Measurements from ENCODE around the gene TBC1D22A.
"Not testable (repeated sequence)": the region's sequence is repeated elsewhere in the genome, so short reads cannot be mapped to it uniquely, and the experiment has no call there.

The TBC1D22A gene

DNA sequence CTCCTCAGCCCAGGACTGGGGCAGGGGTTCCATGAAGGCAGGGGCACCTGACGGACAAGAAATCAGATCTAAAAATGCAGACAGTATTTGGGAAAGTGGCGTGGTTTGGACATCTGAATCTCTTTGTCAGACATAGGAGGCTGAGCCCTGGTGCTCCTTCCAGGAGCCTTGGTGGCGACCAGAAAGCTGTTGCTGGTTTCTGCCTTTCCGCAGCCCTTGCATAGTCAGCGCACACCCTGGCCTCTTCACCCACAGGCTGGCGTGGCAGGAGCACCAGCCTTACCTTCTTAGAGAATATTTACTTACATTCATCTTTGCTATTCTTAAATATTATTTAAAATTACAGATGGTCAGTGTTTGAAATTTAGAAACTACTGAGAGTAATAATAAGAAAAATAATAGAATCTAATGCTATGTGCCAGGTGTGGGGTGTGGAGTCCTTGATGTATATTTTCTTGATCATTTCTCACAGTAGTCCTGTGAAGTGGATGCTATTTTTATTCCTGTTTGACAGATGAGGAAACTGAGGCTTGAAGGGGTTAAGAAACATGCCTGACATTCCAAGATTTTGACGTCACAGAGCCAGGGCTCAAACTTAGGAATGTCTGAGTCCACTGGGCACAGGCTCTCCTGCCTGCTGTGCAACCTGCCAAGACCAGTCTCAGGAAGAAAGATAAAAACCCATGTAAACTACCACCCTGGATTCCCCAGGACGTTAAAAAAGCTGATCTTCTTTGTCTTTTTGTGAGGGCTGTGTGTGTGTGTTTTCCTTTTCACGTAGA lies 51.6 kb downstream of the TBC1D22A start:
- DNase-seq, result no peak

DNA sequence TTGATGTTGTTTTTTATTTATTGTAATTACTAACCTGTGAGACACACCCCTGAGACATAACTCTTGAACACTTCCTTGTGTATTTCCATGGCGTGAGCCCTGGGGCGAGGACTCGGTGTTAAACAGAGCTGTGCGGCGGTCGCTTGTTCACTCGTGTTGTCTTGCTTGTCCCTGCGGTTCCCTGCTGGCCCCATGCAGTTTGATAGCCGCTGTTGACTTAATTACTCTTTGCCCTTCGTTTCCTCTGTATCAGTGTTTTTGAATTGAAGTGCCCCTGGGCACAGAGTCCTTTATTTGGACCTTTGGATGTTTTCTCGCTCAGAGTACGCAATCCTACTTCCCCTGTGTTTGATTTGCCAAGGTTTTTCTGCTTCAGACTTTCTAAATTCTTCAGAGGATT lies 52.7 kb downstream of the TBC1D22A start:
- no peak for DNase-seq

GRCh38 chr22:46815559-46815895 lies 53.1 kb downstream of the TBC1D22A start:
- no peak for DNase-seq

- peak; percentile 58 to 85 (median 74) for DNase-seq
Observed at GRCh38 chr22:46815896-46816731, 53.7 kb downstream of the TBC1D22A start.

DNA sequence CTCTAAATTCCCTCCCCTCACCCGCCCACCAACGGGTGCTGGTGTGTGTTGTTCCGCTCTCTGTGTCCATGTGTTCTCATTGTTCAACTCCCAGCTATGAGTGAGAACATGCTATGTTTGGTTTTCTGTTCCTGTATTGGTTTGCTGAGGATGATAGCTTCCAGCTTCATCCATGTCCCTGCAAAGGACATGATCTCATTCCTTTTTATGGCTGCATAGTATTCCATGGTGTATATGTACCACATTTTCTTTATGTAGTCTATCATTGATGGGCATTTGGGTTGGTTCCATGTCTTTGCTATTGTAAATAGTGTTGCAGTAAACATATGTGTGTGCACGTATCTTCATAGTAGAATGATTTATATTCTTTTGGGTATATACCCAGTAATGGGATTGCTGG lies 54.9 kb downstream of the TBC1D22A start:
- DNase-seq, result not testable (repeated sequence)

GRCh38 chr22:46823248-46823647 lies 60.8 kb downstream of the TBC1D22A start:
- no peak for DNase-seq

GRCh38 chr22:46823654-46824053 lies 61.2 kb downstream of the TBC1D22A start:
- DNase-seq, result no peak

- no peak for DNase-seq
Observed at GRCh38 chr22:46824344-46824909, 62.0 kb downstream of the TBC1D22A start.

DNA sequence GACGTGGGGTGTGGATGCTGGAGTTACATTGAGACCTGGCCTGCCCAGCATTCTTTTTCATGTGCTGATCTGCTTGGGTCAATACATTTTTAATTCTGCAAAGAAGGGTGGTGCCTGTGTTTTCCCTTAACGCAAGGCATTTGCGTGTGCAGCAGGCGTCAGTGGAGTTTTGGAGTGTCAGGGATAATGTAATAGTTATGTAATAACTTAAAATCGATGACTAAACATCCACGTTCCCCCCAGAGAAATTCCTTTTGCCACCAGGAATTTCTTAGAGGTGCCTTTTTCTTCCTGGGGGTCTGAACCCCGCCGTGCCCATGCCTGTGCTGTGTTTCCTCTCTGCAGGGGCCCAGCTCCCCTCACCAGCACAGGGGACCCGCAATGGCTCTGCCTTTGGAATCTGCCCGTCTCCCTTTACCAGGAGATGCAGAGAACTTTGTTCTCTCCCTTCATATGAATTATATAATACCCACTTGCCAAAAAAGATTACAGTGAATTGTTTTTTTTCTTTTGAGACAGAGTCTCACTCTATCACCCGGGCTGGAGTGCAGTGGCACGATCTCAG lies 62.6 kb downstream of the TBC1D22A start:
- DNase-seq, result no peak

DNA sequence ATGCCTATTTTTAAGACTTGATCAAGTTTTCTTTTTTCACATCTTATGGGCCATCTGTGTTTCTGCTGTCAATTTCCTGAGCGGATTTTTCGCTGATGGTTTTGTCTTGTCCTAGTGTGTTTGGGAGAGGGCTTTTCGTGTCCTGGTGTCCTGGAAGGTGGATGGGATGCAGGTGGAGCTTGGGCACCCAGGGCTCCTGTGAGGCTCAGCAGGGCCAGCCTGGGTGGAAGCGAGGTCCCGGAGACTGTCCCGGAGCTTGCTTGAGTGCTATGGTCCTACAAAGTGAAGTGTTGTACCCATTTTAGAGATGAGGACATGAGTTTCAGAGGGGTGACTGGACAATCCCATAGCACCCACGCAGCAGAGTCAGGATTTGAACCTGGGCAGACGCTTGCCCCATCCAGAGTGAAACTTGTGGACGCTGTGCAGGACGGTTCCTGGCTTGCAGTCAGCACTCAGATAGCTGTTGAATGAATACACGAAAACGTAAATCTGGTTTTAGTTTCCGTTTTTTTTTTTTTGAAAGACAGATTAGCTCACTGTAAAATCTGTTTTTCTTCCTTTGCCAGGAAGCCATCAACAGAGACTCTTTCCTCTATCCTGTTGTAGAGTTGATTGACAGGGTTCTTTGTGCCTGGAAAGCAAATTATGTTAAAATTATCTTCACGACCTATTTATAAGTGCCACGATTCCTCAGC lies 64.1 kb downstream of the TBC1D22A start:
- DNase-seq, result no peak

GRCh38 chr22:46827136-46827780 lies 64.8 kb downstream of the TBC1D22A start:
- no peak for DNase-seq

DNA sequence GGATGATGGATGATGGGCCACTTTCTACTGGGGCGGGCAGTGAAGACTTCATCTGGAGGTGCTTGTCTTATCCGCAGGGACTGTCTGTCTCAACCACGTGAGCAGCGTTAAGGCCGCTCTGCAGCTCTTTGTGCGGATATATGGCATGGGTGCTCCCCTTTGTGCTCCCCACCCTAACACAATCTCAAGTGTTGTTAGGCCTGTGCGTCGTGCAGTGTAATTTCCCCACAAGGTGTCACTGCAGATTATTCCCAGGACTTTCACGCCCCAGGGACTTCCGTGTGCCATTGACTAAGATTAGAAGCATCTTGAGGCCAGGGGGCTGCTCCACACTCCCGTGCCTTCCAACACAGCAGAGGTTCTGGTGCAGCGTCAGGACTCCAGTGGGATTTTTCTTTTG lies 65.3 kb downstream of the TBC1D22A start:
- peak in 1 of 4 experiments; percentile 9 for DNase-seq

DNA sequence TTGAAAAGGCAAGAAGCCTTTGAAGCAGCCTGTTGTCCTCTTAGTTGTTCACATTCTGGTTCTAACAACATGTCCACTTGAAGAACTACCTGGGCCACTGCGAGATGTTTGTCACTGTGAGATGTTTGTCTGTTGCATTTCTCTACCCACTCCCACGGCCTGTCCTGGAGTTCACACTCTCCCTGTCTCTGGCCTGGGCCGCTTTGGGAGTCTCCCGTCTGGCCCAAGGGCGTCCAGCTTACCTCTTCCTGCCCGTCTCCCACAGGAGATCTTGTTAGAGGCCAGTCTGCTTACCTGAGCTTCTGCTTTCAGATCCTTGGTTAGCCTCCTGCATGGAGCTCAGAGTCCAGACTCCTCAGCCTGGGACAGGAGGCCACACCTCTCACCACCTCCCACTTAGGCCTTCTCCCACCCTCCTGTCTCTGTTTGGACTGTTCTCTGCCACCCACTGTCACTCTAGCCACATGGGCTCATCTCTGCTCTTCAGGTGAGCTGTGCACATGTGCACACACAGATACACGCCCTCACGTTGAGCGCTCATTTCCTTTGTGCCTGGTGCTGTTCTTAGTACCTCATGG lies 66.0 kb downstream of the TBC1D22A start:
- DNase-seq, result no peak

- DNase-seq, result no peak
Observed at GRCh38 chr22:46829117-46829891, 66.9 kb downstream of the TBC1D22A start.

- DNase-seq, result peak; percentile 88 to 94 (median 92)
Observed at GRCh38 chr22:46829941-46830715, 67.7 kb downstream of the TBC1D22A start.

GRCh38 chr22:46830841-46831240 lies 68.4 kb downstream of the TBC1D22A start:
- peak; percentile 65 to 81 (median 74) for DNase-seq

DNA sequence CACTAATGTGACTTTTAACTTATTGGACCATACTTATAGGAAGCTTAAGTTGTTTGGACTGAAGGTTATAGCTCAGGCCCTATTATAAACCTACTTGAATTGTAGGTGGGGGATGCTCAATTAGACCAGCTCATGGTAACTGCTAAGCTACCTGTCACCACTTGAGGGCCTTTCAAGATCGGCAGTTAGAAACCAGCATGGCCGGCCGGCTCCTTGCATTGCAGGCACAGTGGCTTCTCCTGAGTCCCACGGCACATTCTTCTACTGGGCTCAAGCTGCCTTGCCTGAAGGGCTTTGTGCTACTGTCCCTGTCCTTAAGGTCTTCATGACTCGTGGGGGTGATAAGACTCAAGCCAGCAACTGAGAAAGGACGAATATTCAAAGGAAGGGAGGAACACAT lies 70.8 kb downstream of the TBC1D22A start:
- DNase-seq, result peak in 3 of 4 experiments; percentile 35 to 64 (median 37)

DNA sequence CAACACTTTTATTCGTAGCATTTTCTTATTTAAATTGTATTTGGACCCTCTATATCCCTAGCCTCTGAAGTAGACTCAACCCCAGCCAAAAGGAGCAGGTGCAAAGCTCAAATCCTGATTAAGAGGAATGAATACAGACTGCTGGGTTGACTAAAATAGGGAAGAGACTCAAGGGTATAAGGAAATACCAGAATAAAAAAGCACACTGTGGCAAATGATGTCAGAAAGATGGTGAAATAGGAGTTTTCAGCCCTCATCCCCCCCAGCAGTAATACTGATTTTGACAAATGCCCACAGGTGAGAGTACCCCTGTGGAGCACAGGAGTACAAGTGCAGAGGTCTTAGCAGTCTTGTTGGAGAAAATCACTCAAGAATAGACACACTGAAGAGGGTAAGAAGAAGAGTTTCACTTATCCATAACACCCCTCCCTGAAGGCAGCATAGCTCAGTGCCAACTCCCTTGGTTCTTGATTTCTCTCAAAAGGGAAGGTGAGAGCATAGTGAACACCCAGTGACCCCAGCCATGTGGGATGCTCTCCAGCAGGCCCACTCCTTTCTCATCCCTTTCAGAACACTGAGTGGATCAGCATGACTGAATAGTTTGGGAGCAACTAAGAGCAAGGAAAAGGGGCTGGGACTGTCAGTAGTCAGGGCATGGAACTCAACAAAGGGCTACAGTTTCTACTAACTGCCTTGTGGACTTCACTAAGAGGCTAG lies 71.7 kb downstream of the TBC1D22A start:
- DNase-seq, result peak; percentile 82 to 93 (median 86)

- no peak for DNase-seq
Observed at GRCh38 chr22:46835288-46835687, 72.8 kb downstream of the TBC1D22A start.

Data from suppressor macrophage (primary cell).